HCT116 (cell line): ENCODE results near the gene EXOC4. TPM values are rescaled to one million over a fixed set of nuclear protein-coding genes. Genes with fewer than 3 reads are reported as not detected.

Experiments
- ATAC-seq: fragments of 200-7000 bp; cut with Tn5 transposase; 2 replicates; pipeline ENCODE4 v1.9.1; 2020; ENCODE audit warnings: mild to moderate bottlenecking, moderate library complexity
- BruUV-seq: library from RNA; stranded (reverse); fragments of 400-500 nt; replicated peaks from 2 replicates; lab custom pipeline; 2021; lab: Mats Ljungman, UMichigan
- CTCF ChIA-PET: fragments of 300-600 bp; sonication (Branson Sonifier 250); formaldehyde crosslinking; loops from one replicate; lab custom pipeline; 2021; ENCODE audit warnings: antibody characterized with exemption; lab: Charles Lee
- POLR2A ChIA-PET: fragments of 300-600, 350-600 bp; sonication (Branson Sonifier 250); formaldehyde crosslinking; loops from one replicate; lab custom pipeline; 2021; ENCODE audit warnings: antibody characterized with exemption; lab: Charles Lee
- RAD21 ChIA-PET, 2 experiments: fragments of 300-600 bp; sonication (Branson Sonifier 250); formaldehyde crosslinking; loops; one replicate each; lab custom pipeline; 2023; ENCODE audit warnings: low total read pairs in 2 of 2; ENCODE audit not compliant: uncharacterized antibody in 2 of 2, unreplicated experiment in 2 of 2, low non-redundant PET in 1 of 2; lab: Charles Lee
- DNase-seq: peaks from one replicate; pipeline ENCODE4 v3.0.0-alpha.2; 2010; ENCODE audit warnings: low read depth, low spot score
- H2AFZ ChIP-seq: fragments of 200-600 bp; shearing (Covaris generic), sonication (generic); 2 replicates; pipeline ENCODE4 v1.6.1; 2017; ENCODE audit warnings: low read depth, mixed run types, mixed read lengths, antibody characterized with exemption, low read length; ENCODE audit not compliant: poor library complexity, severe bottlenecking
- H3K27ac ChIP-seq: 2 replicates; pipeline ENCODE4 v1.5.1; 2012; ENCODE audit warnings: low read depth, low read length
- H3K27me3 ChIP-seq: fragments of 200-600 bp; sonication (generic); 2 replicates; pipeline ENCODE4 v1.6.1; 2016; ENCODE audit warnings: mixed run types, low read length, mixed read lengths; ENCODE audit not compliant: insufficient read depth
- H3K36me3 ChIP-seq, 2 experiments: fragments of 200-500 bp in 1 of 2; fragments of 200-600 bp in 1 of 2; sonication (Bioruptor generic) in 1 of 2; sonication (generic) in 1 of 2; 2 replicates each; pipeline versions ENCODE4 v1.5.1 to v1.6.1; 2014 to 2016; ENCODE audit warnings: low read length in 2 of 2, inconsistent platforms in 1 of 2, mixed read lengths in 1 of 2, mixed run types in 1 of 2; ENCODE audit not compliant: insufficient read depth in 2 of 2, control insufficient read depth in 1 of 2
- H3K4me1 ChIP-seq, 2 experiments: fragments of 200-600 bp in 1 of 2; sonication (generic) in 1 of 2; 2 replicates each; pipeline versions ENCODE4 v1.5.1 to v1.6.1; 2012 to 2017; ENCODE audit warnings: low read length in 2 of 2, inconsistent platforms in 1 of 2, mild to moderate bottlenecking in 1 of 2, mixed read lengths in 1 of 2, mixed run types in 1 of 2, moderate library complexity in 1 of 2; ENCODE audit not compliant: insufficient read depth in 2 of 2, control insufficient read depth in 1 of 2
- H3K4me2 ChIP-seq: fragments of 200-600 bp; sonication (generic); 2 replicates; pipeline ENCODE4 v1.6.1; 2017; ENCODE audit warnings: mixed run types, low read length, mixed read lengths
- H3K4me3 ChIP-seq, 2 experiments: fragments of 200-600 bp in 1 of 2; sonication (generic) in 1 of 2; replicated peaks in 1 of 2; 2 replicates each; pipeline ENCODE4 v1.5.1; 2011 to 2016; ENCODE audit warnings: low read length in 2 of 2, control low read depth in 1 of 2, low read depth in 1 of 2, mild to moderate bottlenecking in 1 of 2, mixed read lengths in 1 of 2, mixed run types in 1 of 2
- H3K79me2 ChIP-seq: fragments of 200-600 bp; sonication (generic); 2 replicates; pipeline ENCODE4 v1.6.1; 2017; ENCODE audit warnings: mild to moderate bottlenecking, mixed run types, low read length, moderate library complexity, mixed read lengths; ENCODE audit not compliant: insufficient read depth
- H3K9ac ChIP-seq: fragments of 200-600 bp; sonication (generic); 2 replicates; pipeline ENCODE4 v1.6.1; 2016; ENCODE audit warnings: low read length, mixed read lengths
- H3K9me2 ChIP-seq: fragments of 200-600 bp; sonication (generic), shearing (Covaris generic); 2 replicates; pipeline ENCODE4 v1.6.1; 2017; ENCODE audit warnings: mixed run types, mild to moderate bottlenecking, moderate library complexity; ENCODE audit not compliant: insufficient read depth
- H3K9me3 ChIP-seq, 2 experiments: fragments of 200-500 bp in 1 of 2; fragments of 200-600 bp in 1 of 2; sonication (Bioruptor generic) in 1 of 2; sonication (generic) in 1 of 2; 2 replicates each; pipeline ENCODE4 v1.6.1; 2014 to 2017; ENCODE audit warnings: low read length in 2 of 2, mixed read lengths in 2 of 2, inconsistent platforms in 1 of 2, low read depth in 1 of 2, mild to moderate bottlenecking in 1 of 2, mixed run types in 1 of 2, moderate library complexity in 1 of 2; ENCODE audit not compliant: control insufficient read depth in 1 of 2, insufficient read depth in 1 of 2
- H4K20me1 ChIP-seq: fragments of 200-600 bp; sonication (generic), shearing (Covaris generic); 2 replicates; pipeline ENCODE4 v1.6.1; 2017; ENCODE audit warnings: mixed run types, mild to moderate bottlenecking, moderate library complexity; ENCODE audit not compliant: insufficient read depth
- ATF3 ChIP-seq: IDR thresholded peaks from 2 replicates; pipeline ENCODE4 v1.6.1; 2012
- CTCF ChIP-seq, 3 experiments: fragments of 200-600 bp in 1 of 3; sonication (generic) in 1 of 3; IDR thresholded peaks in 2 of 3; conservative IDR thresholded peaks in 1 of 3; 2 replicates each; pipeline ENCODE4 v1.5.1; 2012 to 2017; ENCODE audit warnings: low read depth in 2 of 3, low read length in 2 of 3, antibody characterized with exemption in 1 of 3, borderline replicate concordance in 1 of 3, control low read depth in 1 of 3, mild to moderate bottlenecking in 1 of 3, mixed read lengths in 1 of 3, mixed run types in 1 of 3, moderate library complexity in 1 of 3; ENCODE audit not compliant: insufficient read depth in 1 of 3
- EGR1 ChIP-seq: IDR thresholded peaks from 2 replicates; pipeline ENCODE4 v1.6.1; 2012; ENCODE audit warnings: low read depth
- ELF1 ChIP-seq: IDR thresholded peaks from 2 replicates; pipeline ENCODE4 v1.6.1; 2012; ENCODE audit warnings: low read depth, borderline replicate concordance
- EZH2 ChIP-seq: fragments of 200-600 bp; sonication (generic); IDR thresholded peaks from 2 replicates; pipeline ENCODE4 v1.6.1; 2017; ENCODE audit warnings: antibody characterized with exemption, mixed run types
- EZH2phosphoT487 ChIP-seq: fragments of 200-600 bp; IDR thresholded peaks from 2 replicates; pipeline ENCODE4 v1.6.1; 2018; ENCODE audit warnings: antibody characterized with exemption, borderline replicate concordance
- FOSL1 ChIP-seq: IDR thresholded peaks from 2 replicates; pipeline ENCODE4 v1.6.1; 2012; ENCODE audit warnings: low read depth
- JUND ChIP-seq: IDR thresholded peaks from 2 replicates; pipeline ENCODE4 v1.6.1; 2012
- POLR2A ChIP-seq: IDR thresholded peaks from 2 replicates; pipeline ENCODE4 v1.7.0; 2011; ENCODE audit warnings: borderline replicate concordance; ENCODE audit not compliant: insufficient read depth, insufficient read length; ENCODE audit errors: extremely low read depth
- POLR2AphosphoS5 ChIP-seq: IDR thresholded peaks from 2 replicates; pipeline ENCODE4 v1.6.1; 2011; ENCODE audit warnings: mild to moderate bottlenecking, low read depth, low read length, moderate library complexity
- RAD21 ChIP-seq: IDR thresholded peaks from 2 replicates; pipeline ENCODE4 v1.6.1; 2012; ENCODE audit warnings: low read depth, mild to moderate bottlenecking
- SIN3A ChIP-seq: IDR thresholded peaks from 2 replicates; pipeline ENCODE4 v1.6.1; 2012; ENCODE audit warnings: low read depth
- SP1 ChIP-seq: IDR thresholded peaks from 2 replicates; pipeline ENCODE4 v1.6.1; 2012; ENCODE audit warnings: low read depth
- SRF ChIP-seq: IDR thresholded peaks from 2 replicates; pipeline ENCODE4 v1.6.1; 2012; ENCODE audit warnings: low read depth
- TCF7L2 ChIP-seq: IDR thresholded peaks from 2 replicates; pipeline ENCODE4 v1.7.0; 2011; ENCODE audit warnings: borderline replicate concordance, inconsistent platforms; ENCODE audit not compliant: insufficient read depth, insufficient read length; ENCODE audit errors: extremely low read depth
- ZFX ChIP-seq: fragments of 450-650 bp; IDR thresholded peaks from 2 replicates; pipeline ENCODE4 v1.6.1; 2017
- intact Hi-C: fragments of 100-400 bp; cut with micrococcal nuclease; formaldehyde crosslinking; loops from 2 replicates; pipeline ENCODE4 v1.10.0; 2022
- total RNA-seq: library from RNA; stranded (reverse); gene quantifications from one replicate; pipeline ENCODE4 v1.2.1, GENCODE V29; 2021; ENCODE audit not compliant: unreplicated experiment

EXOC4 gene
- total RNA-seq, 1 experiment from 2014 or later = 40.3 TPM

GRCh38 chr7:133554330-133554729, 301.5 kb downstream of the EXOC4 start:
- Histone ChIP-seq H3K4me3 (no peak overlapping the region), H3K4me2 (no peak overlapping the region), H2AFZ (no peak overlapping the region), H3K4me1 (no peaks in the 10 kb centered on the region), H3K79me2 (no peaks in the 10 kb centered on the region), H3K36me3 (no peaks in the 10 kb centered on the region), H3K9me3 (no peaks in the 10 kb centered on the region), H3K9ac (no peak overlapping the region), H4K20me1 (no peaks in the 10 kb centered on the region), H3K27me3 (no peaks in the 10 kb centered on the region), H3K27ac (no peak overlapping the region), H3K9me2 (no peaks in the 10 kb centered on the region)
- CTCF ChIA-PET = no interaction called here
- DNase-seq (no peak), ATAC-seq (no peak)
- RAD21 ChIA-PET = no interaction called here
- no TSS peak for BruUV-seq
- no peak for TF ChIP-seq ELF1
- no peak for TF ChIP-seq RAD21
- TF ChIP-seq POLR2AphosphoS5 = no peak
- no peak for TF ChIP-seq ATF3
- TF ChIP-seq POLR2A = no peak
- no peak for TF ChIP-seq FOSL1
- no peak for TF ChIP-seq ZFX
- TF ChIP-seq JUND = no peak
- no peak for TF ChIP-seq SRF
- TF ChIP-seq EZH2 = no peak
- TF ChIP-seq SIN3A = no peak
- TF ChIP-seq EGR1 = no peak
- intact Hi-C loops = no loop called here
- POLR2A ChIA-PET = no interaction called here

GRCh38 chr7:133556048-133556447, 303.2 kb downstream of the EXOC4 start:
- no peaks in the 10 kb centered on the region for H3K9me2 ChIP-seq
- no peaks in the 10 kb centered on the region for H3K27me3 ChIP-seq
- H3K36me3 ChIP-seq = no peaks in the 10 kb centered on the region
- ATAC-seq (no peak), DNase-seq (no peak)
- ChIA-PET CTCF (no interaction called here), POLR2A (no interaction called here), RAD21 (no interaction called here)
- no peaks in the 10 kb centered on the region for H3K79me2 ChIP-seq
- H3K4me1 ChIP-seq = no peaks in the 10 kb centered on the region
- no peak overlapping the region for H2AFZ ChIP-seq
- H3K27ac ChIP-seq = no peak overlapping the region
- H3K9me3 ChIP-seq = no peaks in the 10 kb centered on the region
- H3K4me3 ChIP-seq = no peak overlapping the region
- H3K4me2 ChIP-seq = no peak overlapping the region
- intact Hi-C loops = no loop called here
- TF ChIP-seq POLR2AphosphoS5 (no peak), SIN3A (no peak), SP1 (no peak), ZFX (no peak), EZH2phosphoT487 (no peak), CTCF (IDR thresholded peaks at IDR 0.05 in 2 of 3, conservative IDR thresholded peaks at IDR 0.05 in 1 of 3; ENCODE audit: borderline replicate concordance in 1 of 3, insufficient read depth in 1 of 3, low read depth in 2 of 3, low read length in 2 of 3) (no peak), JUND (no peak), FOSL1 (no peak), SRF (no peak), TCF7L2 (no peak)
- no peak overlapping the region for H3K9ac ChIP-seq
- no TSS peak for BruUV-seq
- no peaks in the 10 kb centered on the region for H4K20me1 ChIP-seq
